GM19099 (cell line): ENCODE data around the gene UXS1.

ENCODE experiments used
- POLR2A ChIP-seq: IDR thresholded peaks from 3 replicates; pipeline ENCODE4 v1.6.1; 2011; ENCODE audit warnings: low read depth; ENCODE audit not compliant: insufficient read length; ENCODE audit errors: extremely low read depth

UXS1 gene

DNA sequence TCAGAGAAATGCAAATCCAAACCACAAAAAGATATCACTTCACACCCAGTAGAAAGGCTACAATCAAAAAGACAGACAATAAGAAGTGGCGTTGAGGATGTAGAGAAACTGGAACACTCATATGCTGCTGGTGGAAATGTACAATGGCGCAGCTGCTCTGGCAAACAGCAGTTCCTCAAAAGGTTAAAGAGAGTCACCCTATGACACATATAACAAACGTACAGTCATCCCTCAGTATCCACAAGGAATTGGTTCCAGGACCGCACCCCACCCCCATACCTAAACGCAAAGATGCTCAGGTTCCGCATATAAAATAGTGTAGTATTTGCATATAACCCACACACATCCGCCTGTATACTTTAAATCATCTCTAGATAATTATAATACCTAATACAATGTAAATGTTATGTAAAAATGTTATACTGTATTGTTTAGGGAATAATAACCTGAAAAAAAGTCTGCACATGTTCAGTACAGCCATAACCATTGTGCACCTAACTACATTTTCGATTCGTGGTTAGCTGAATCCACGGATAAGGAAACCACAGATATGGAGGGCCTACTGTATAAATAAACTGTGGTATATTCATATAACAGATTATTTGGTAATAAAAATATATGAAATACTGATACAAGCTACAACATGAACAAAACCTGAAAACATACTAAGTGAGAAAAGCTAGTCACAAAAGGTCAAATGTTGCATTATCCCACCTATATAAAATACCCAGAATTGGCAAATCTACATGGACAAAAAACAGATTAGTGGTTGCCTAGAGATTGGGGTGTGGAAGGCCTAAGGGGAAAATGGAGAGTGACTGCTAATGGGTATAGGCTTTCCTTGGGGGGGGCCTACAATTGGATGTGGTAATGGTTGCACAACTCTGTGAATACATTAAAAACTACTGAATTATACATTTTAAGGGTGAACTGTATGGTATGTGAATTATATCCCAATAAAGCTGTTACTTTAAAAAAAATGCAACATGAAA, 37.5 kb downstream of the UXS1 start:
- no peak for TF ChIP-seq POLR2A

- no peak for TF ChIP-seq POLR2A
Observed at GRCh38 chr2:106153781-106154180, 40.3 kb downstream of the UXS1 start.

DNA sequence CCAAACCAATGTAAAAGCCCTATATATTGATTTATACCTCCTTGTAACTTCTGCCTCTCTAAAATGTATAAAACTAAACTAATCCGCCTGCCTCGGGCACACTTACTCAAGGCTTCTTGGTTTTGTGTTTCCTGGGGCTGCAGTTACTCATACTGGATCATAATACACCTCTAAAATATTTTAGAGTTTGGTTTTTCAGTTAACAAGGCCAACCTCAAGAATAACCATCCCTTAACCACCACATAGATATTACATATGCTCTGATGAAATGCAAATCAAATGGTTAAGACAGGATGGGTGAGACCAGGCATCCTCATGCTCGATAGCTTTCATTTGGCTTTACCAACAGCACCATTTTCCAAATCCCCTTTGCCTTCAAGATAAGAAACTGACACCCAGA, 46.4 kb downstream of the UXS1 start:
- TF ChIP-seq POLR2A = no peak

DNA sequence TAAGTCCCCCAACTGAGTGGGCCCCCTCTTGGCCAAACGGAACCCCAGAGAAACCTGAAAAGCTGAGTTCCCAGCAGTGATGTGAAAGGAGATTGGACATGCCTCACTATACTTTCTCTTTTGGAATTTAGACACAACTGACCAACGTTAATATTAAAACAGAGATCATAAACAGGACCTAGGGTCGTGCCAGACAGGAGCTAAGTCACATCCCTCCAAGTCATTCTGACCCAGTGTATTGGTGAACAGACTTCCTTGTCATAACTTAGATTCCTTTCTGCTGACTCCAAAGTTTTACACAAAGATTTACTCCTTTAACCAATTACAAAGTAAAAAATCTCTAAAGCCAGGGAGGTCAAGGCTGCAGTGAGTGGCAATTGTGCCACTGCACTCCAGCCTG, 46.9 kb downstream of the UXS1 start:
- TF ChIP-seq POLR2A = no peak

- TF ChIP-seq POLR2A = no peak
Observed at GRCh38 chr2:106144621-106145331, 49.3 kb downstream of the UXS1 start.

DNA sequence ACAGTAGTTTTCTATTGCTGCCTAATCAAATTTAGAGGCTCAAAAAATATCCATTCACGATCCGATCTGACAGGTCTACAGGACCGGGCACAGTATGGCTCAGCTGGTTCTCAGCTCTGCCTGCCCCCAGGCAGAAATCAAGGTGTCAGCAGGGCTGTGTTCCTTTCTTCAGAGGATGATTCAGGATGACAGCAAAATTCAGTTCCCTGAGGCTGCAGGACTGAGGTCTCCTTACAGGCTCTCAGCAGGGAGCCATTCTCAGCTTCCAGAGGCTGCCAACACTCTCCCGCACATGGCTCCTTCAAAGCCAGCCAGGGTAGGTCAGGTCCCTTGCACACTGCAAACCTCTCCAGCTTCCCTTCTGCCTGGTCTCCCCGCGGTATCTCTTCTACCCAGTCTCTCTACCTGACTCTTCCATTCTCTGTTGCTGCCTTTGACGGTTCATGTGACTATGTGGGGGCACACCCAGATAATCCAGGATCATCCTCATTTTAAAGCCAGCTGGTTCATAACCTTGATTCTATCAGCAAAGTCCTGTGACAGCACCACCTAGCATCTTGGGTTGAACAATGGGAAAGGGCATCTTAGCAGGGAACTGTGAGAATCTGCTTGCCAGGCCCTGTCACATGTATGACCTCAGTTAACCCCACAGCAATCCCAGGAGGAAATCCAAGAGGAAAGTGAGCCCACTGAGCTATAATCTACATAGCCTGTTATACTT, 50.4 kb downstream of the UXS1 start:
- TF ChIP-seq POLR2A = no peak

GRCh38 chr2:106142683-106143082, 51.4 kb downstream of the UXS1 start:
- TF ChIP-seq POLR2A = no peak

GRCh38 chr2:106140913-106141312, 53.2 kb downstream of the UXS1 start:
- TF ChIP-seq POLR2A = no peak

DNA sequence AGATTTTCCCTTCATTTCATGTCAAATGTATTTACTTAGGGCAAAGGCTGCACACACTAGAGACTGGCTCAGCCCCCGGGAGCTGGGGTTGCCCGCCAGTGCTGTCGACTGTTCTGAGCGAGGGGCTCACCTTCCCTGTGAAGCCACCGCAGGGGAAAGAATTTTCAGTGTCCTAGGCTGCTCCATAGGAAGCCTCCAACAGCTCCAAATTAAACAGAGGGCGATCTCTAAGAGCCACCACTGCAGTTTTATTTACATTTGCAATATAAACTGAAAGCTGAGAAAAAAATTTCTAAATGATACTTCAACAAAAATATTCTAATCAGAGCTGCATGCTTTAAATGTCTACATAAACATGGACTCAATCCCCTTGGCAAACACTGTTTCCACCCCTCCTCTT, 54.0 kb downstream of the UXS1 start:
- no peak for TF ChIP-seq POLR2A

GRCh38 chr2:106139238-106139935, 54.7 kb downstream of the UXS1 start:
- TF ChIP-seq POLR2A = no peak

GRCh38 chr2:106138543-106139237, 55.4 kb downstream of the UXS1 start:
- TF ChIP-seq POLR2A = no peak

DNA sequence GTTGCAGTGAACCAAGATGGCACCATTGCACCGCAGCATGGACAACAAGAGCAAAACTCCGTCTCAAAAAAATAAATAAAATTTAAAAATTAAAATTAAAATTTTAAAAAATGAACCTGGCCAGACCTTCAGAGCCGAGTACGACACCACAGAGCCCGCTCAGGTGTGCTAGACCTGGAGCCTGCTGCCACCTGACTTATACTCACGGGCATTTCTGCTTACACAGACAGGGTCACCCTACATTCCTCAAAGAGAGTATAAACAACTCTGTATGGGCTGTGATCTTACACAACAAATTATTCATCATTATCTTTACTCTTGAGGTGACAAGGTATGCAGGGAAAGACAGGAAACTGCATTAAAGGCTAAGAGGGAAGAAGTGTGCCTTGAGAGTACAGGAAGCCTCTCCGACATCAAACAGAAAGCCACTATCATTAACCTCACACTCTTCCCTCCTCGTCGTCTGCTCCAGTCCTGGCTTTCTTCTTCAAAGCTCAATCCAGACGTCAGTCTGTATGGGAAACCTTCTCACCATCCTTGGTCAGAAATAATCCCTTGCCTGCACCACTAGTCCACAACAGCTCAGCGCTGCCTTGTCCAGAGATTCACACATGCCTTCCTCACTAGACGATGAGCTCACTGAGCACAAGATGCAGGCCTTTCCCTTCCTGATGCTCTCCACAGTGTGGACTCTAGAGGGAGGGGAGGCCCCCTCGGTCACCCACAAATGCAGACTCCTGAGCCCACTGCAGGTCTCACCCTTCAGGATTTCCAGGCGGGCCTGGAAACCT, 56.2 kb downstream of the UXS1 start:
- no peak for TF ChIP-seq POLR2A

DNA sequence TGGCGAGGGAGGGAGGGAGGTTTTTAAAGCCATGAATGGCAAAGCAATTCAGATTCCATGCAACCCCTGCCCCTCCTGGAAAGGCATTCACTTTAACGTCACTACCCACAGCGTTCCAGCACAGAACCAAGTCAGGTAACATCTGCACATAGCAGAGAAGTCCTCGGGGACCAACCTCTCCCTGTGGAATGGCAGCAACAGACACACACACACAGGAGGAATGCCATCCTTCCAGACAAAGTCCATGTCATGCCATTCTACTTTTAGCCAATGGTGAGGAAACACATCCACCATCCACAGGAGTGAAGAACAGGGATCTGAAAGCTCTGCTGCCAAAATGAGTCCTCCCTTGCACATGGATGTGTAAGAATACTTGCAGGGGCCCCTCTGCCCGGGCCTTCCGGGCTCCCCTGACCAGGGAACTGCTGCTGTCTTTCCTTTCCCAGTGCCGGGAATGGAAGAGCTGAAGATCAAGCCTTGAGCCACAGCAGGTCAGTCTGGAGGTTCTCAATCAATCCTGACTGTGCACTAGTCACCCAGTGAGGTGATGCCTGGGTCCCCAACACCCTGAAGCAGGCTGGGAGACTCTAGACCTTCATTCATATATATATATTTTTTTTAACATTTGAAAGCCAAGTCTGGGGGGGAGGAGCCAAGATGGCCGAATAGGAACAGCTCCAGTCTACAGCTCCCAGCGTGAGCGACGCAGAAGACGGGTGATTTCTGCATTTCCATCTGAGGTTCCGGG, 63.7 kb downstream of the UXS1 start:
- no peak for TF ChIP-seq POLR2A
